C4-2B (cell line): ENCODE results near the gene MBTD1.

Experiments
- CTCF ChIP-seq: fragments of 450-650 bp; conservative IDR thresholded peaks from 2 replicates; pipeline ENCODE4 v1.5.1; 2017; ENCODE audit warnings: mild to moderate bottlenecking
- ZFX ChIP-seq: fragments of 450-650 bp; IDR thresholded peaks from 2 replicates; pipeline ENCODE4 v1.6.1; 2017

GRCh38 chr17:51245535-51245934 lies 14.3 kb downstream of the MBTD1 start:
- TF ChIP-seq CTCF: no peak
- TF ChIP-seq ZFX: no peak
